ENCODE results near the gene JAM2.

Gene JAM2

GRCh38 chr21:25721987-25722386 is 82.9 kb downstream of the JAM2 start:
- no peak for DNase-seq

GRCh38 chr21:25722631-25723030 is 83.6 kb downstream of the JAM2 start:
- no peak for DNase-seq

GRCh38 chr21:25732091-25732760 is 93.2 kb downstream of the JAM2 start:
- DNase-seq = no peak

- DNase-seq = peak; percentile 10
These were observed 95.0 kb downstream of the JAM2 start for GRCh38 chr21:25733859-25734653.

- no peak for DNase-seq
These were observed 95.5 kb downstream of the JAM2 start for GRCh38 chr21:25734654-25734903.

- DNase-seq = peak; percentile 98
These were observed 96.0 kb downstream of the JAM2 start, which contains the start of the genes ATP5PF and GABPA for GRCh38 chr21:25734904-25735645. TSS of gene ATP5PF (minus strand) at chr21:25734904. CDS start at chr21:25729794, 5,110 bp downstream. TSS of gene GABPA (plus strand) at chr21:25734972. CDS start at chr21:25741599, 6,627 bp downstream.

- DNase-seq = no peak
These were observed 96.9 kb downstream of the JAM2 start for GRCh38 chr21:25735646-25736597.

GRCh38 chr21:25737421-25737820 is 98.4 kb downstream of the JAM2 start:
- no peak for DNase-seq

GRCh38 chr21:25742900-25743299 is 103.8 kb downstream of the JAM2 start:
- DNase-seq = no peak

GRCh38 chr21:25744854-25745253 is 105.8 kb downstream of the JAM2 start:
- DNase-seq = no peak

GRCh38 chr21:25750085-25750484 is 111.0 kb downstream of the JAM2 start:
- DNase-seq = no peak

GRCh38 chr21:25752416-25752815 is 113.4 kb downstream of the JAM2 start:
- no peak for DNase-seq

- no peak for DNase-seq
These were observed 117.3 kb downstream of the JAM2 start for GRCh38 chr21:25756190-25756932.

GRCh38 chr21:25757531-25757930 is 118.5 kb downstream of the JAM2 start:
- no peak for DNase-seq

GRCh38 chr21:25759573-25759972 is 120.5 kb downstream of the JAM2 start:
- DNase-seq = no peak

- no peak for DNase-seq
These were observed 121.0 kb downstream of the JAM2 start for GRCh38 chr21:25760061-25760460.

GRCh38 chr21:25760677-25761076 is 121.6 kb downstream of the JAM2 start:
- DNase-seq = no peak

GRCh38 chr21:25764065-25764464 is 125.0 kb downstream of the JAM2 start:
- no peak for DNase-seq
